Subcutaneous preadipocyte (primary cell): ENCODE data around the gene PRSS48. TPM values are rescaled to one million over a fixed set of nuclear protein-coding genes. Genes with fewer than 3 reads are reported as not detected.

Experiments
- small RNA-seq: library from RNA; depleted of rRNA; stranded (forward); fragments of <200 nt; gene quantifications from one replicate; pipeline ENCODE3, GENCODE V24; 2012
- total RNA-seq: library from RNA; depleted of rRNA; stranded (reverse); fragments of >200 nt; gene quantifications from 2 replicates; pipeline ENCODE4 v1.2.3, GENCODE V29; 2012

PRSS48 gene, protein sequence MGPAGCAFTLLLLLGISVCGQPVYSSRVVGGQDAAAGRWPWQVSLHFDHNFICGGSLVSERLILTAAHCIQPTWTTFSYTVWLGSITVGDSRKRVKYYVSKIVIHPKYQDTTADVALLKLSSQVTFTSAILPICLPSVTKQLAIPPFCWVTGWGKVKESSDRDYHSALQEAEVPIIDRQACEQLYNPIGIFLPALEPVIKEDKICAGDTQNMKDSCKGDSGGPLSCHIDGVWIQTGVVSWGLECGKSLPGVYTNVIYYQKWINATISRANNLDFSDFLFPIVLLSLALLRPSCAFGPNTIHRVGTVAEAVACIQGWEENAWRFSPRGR
- total RNA-seq: not detected in 2 replicates

GRCh38 chr4:151276787-151277562 lies at the start of gene PRSS48:
PRSS48 (plus strand) TSS chr4:151277161; CDS start chr4:151277173, 12 bp downstream.

GRCh38 chr4:151325111-151325948 lies 48.4 kb downstream of the PRSS48 start, which contains the start of gene SH3D19:
SH3D19 (minus strand) TSS chr4:151325605; CDS start chr4:151325352, 253 bp downstream.

Small RNA genes lying within 50 kb of the gene (small RNA-seq; reads per million reads assigned to genes)
- gene AC104819.2 (not detected), gene RNU6-1282P (not detected)

Other genes with a start within 250 kb of the PRSS48 start
- 1,418 and 3,098 TPM in 2 replicates for gene RPS3A, start 177.5 kb upstream of the PRSS48 start, total RNA-seq
- gene SH3D19, start 48.4 kb downstream of the PRSS48 start, total RNA-seq: 69.6 and 86.0 TPM in 2 replicates
- under 0.01 TPM in 1 of 2 replicates, not detected in the other for gene FHIP1A, start 132.0 kb downstream of the PRSS48 start, total RNA-seq